H1 (cell line): Measurements from ENCODE around the gene RPS6KA5. TPM values are rescaled to one million over a fixed set of nuclear protein-coding genes. Genes with fewer than 3 reads are reported as not detected.

Experiments
- CTCF ChIA-PET: fragments of 300-600 bp; sonication (Branson Sonifier 250); formaldehyde crosslinking; loops from one replicate; lab custom pipeline; 2021; ENCODE audit not compliant: partially characterized antibody; lab: Charles Lee
- POLR2A ChIA-PET: fragments of 300-600 bp; sonication (Branson Sonifier 250); formaldehyde crosslinking; loops from one replicate; lab custom pipeline; 2021; ENCODE audit warnings: inconsistent platforms; ENCODE audit not compliant: partially characterized antibody; lab: Charles Lee
- DNase-seq, 2 experiments: peaks; one replicate each; pipeline versions ENCODE4 v3.0.0 to v3.0.0-alpha.2; 2010 to 2022; ENCODE audit warnings: low spot score in 2 of 2, low read depth in 1 of 2, mixed read lengths in 1 of 2
- FAIRE-seq: peaks from 2 replicates; lab custom pipeline; 2011; peaks lifted over from hg19 to GRCh38; lab: Jason Lieb, UNC
- H2AFZ ChIP-seq: 2 replicates; pipeline ENCODE4 v1.8.1; 2012; ENCODE audit warnings: low read length, inconsistent platforms
- H2AK5ac ChIP-seq: 2 replicates; pipeline ENCODE4 v1.6.1; 2013; ENCODE audit warnings: low read depth, low read length
- H2BK120ac ChIP-seq: replicated peaks from 2 replicates; pipeline ENCODE3; 2013; ENCODE audit warnings: low read depth, low read length, inconsistent platforms
- H2BK12ac ChIP-seq: 2 replicates; pipeline ENCODE4 v1.6.1; 2013; ENCODE audit warnings: low read depth, low read length
- H2BK15ac ChIP-seq: 2 replicates; pipeline ENCODE4 v1.6.1; 2013; ENCODE audit warnings: low read length
- H2BK20ac ChIP-seq: 2 replicates; pipeline ENCODE4 v1.6.1; 2013; ENCODE audit warnings: low read length
- H2BK5ac ChIP-seq: 2 replicates; pipeline ENCODE4 v1.6.1; 2013; ENCODE audit warnings: low read depth, low read length
- H3K14ac ChIP-seq: 2 replicates; pipeline ENCODE4 v1.6.1; 2013; ENCODE audit warnings: inconsistent platforms; ENCODE audit not compliant: insufficient read length
- H3K18ac ChIP-seq: 2 replicates; pipeline ENCODE4 v1.6.1; 2013; ENCODE audit warnings: low read length; ENCODE audit errors: extremely low read depth
- H3K23ac ChIP-seq: 2 replicates; pipeline ENCODE4 v1.6.1; 2013; ENCODE audit warnings: inconsistent platforms; ENCODE audit not compliant: insufficient read length
- H3K23me2 ChIP-seq: 2 replicates; pipeline ENCODE4 v1.6.1; 2013; ENCODE audit warnings: low read depth, low read length
- H3K27ac ChIP-seq: 2 replicates; pipeline ENCODE4 v1.6.1; 2011; ENCODE audit warnings: low read depth, low read length, inconsistent platforms
- H3K27me3 ChIP-seq, 4 experiments: replicated peaks in 1 of 4; 1 replicate in 1 of 4; 2 replicates in 3 of 4; pipeline versions ENCODE4 v1.6.1 to v1.8.1; 2011 to 2013; ENCODE audit warnings: low read length in 3 of 4, mild to moderate bottlenecking in 3 of 4, inconsistent platforms in 2 of 4, mixed read lengths in 2 of 4, moderate library complexity in 1 of 4; ENCODE audit not compliant: control insufficient read depth in 3 of 4, insufficient read depth in 3 of 4; ENCODE audit errors: extremely low read depth in 1 of 4
- H3K36me3 ChIP-seq, 4 experiments: 2 replicates each; pipeline versions ENCODE4 v1.6.1 to v1.8.1; 2011 to 2013; ENCODE audit warnings: mild to moderate bottlenecking in 4 of 4, low read length in 3 of 4, moderate library complexity in 2 of 4, control low read depth in 1 of 4, inconsistent platforms in 1 of 4; ENCODE audit not compliant: insufficient read depth in 4 of 4, control insufficient read depth in 2 of 4
- H3K4ac ChIP-seq: replicated peaks from 2 replicates; pipeline ENCODE3; 2013; ENCODE audit warnings: low read length, low read depth, mixed read lengths, inconsistent platforms; ENCODE audit not compliant: insufficient read length
- H3K4me1 ChIP-seq, 4 experiments: replicated peaks in 1 of 4; 1 replicate in 1 of 4; 2 replicates in 3 of 4; pipeline versions ENCODE4 v1.6.1 to v1.8.1; 2011 to 2013; ENCODE audit warnings: low read length in 3 of 4, inconsistent platforms in 2 of 4, mixed read lengths in 1 of 4; ENCODE audit not compliant: insufficient read depth in 4 of 4, control insufficient read depth in 3 of 4
- H3K4me2 ChIP-seq, 2 experiments: 2 replicates each; pipeline versions ENCODE4 v1.6.1 to v1.8.1; 2011 to 2013; ENCODE audit warnings: low read depth in 2 of 2, low read length in 2 of 2, control low read depth in 1 of 2, inconsistent platforms in 1 of 2, mild to moderate bottlenecking in 1 of 2; ENCODE audit not compliant: insufficient read depth in 1 of 2
- H3K4me3 ChIP-seq, 4 experiments: fragments of 200-600, 300-600 bp in 1 of 4; sonication (generic), shearing (Covaris generic), sonication (Bioruptor Twin) in 1 of 4; 2 replicates each; pipeline versions ENCODE4 v1.5.1 to v1.8.1; 2011 to 2016; ENCODE audit warnings: low read length in 4 of 4, low read depth in 3 of 4, control low read depth in 2 of 4, inconsistent platforms in 2 of 4, mild to moderate bottlenecking in 2 of 4, mixed read lengths in 1 of 4, moderate library complexity in 1 of 4; ENCODE audit not compliant: insufficient read depth in 2 of 4; ENCODE audit errors: extremely low read depth in 1 of 4
- H3K56ac ChIP-seq: replicated peaks from 2 replicates; pipeline ENCODE3; 2013; ENCODE audit warnings: low read depth, mild to moderate bottlenecking, mixed read lengths, low read length, inconsistent platforms; ENCODE audit not compliant: insufficient read length
- H3K79me1 ChIP-seq: 2 replicates; pipeline ENCODE4 v1.6.1; 2013; ENCODE audit warnings: low read depth, low read length, control low read depth
- H3K79me2 ChIP-seq, 2 experiments: 2 replicates each; pipeline versions ENCODE4 v1.6.1 to v1.8.1; 2012 to 2013; ENCODE audit warnings: low read length in 2 of 2, mild to moderate bottlenecking in 2 of 2, inconsistent platforms in 1 of 2; ENCODE audit not compliant: insufficient read depth in 2 of 2, control insufficient read depth in 1 of 2
- H3K9ac ChIP-seq, 4 experiments: replicated peaks in 1 of 4; 1 replicate in 1 of 4; 2 replicates in 3 of 4; pipeline versions ENCODE4 v1.6.1 to v1.8.1; 2011 to 2013; ENCODE audit warnings: low read depth in 3 of 4, low read length in 3 of 4, control low read depth in 2 of 4, mild to moderate bottlenecking in 2 of 4, moderate library complexity in 2 of 4, inconsistent platforms in 1 of 4; ENCODE audit errors: extremely low read depth in 1 of 4
- H3K9me3 ChIP-seq, 2 experiments: 2 replicates each; pipeline versions ENCODE4 v1.6.1 to v1.8.1; 2012 to 2013; ENCODE audit warnings: mild to moderate bottlenecking in 2 of 2, moderate library complexity in 2 of 2, control low read depth in 1 of 2, inconsistent platforms in 1 of 2, low read depth in 1 of 2, low read length in 1 of 2, mixed read lengths in 1 of 2; ENCODE audit not compliant: insufficient read depth in 2 of 2
- H4K20me1 ChIP-seq, 2 experiments: replicated peaks in 1 of 2; 2 replicates each; pipeline versions ENCODE3 to v1.8.1; 2011 to 2013; ENCODE audit warnings: inconsistent platforms in 2 of 2, low read length in 2 of 2, mild to moderate bottlenecking in 1 of 2; ENCODE audit not compliant: insufficient read depth in 2 of 2, control insufficient read depth in 1 of 2
- H4K5ac ChIP-seq: 2 replicates; pipeline ENCODE4 v1.6.1; 2013; ENCODE audit warnings: low read length, low read depth, mixed read lengths, inconsistent platforms; ENCODE audit not compliant: insufficient read length
- H4K8ac ChIP-seq: 2 replicates; pipeline ENCODE4 v1.8.0; 2013; ENCODE audit warnings: mild to moderate bottlenecking, moderate library complexity, low read length, inconsistent platforms; ENCODE audit not compliant: insufficient read depth; ENCODE audit errors: extremely low read depth
- H4K91ac ChIP-seq: replicated peaks from 2 replicates; pipeline ENCODE3; 2013; ENCODE audit warnings: low read length, mixed read lengths, inconsistent platforms; ENCODE audit not compliant: insufficient read length
- CHD2 ChIP-seq: IDR thresholded peaks from 2 replicates; pipeline ENCODE4 v1.6.1; 2012; ENCODE audit warnings: low read length, improper control_type of control experiment
- HDAC6 ChIP-seq: IDR thresholded peaks from one replicate; pipeline ENCODE4 v1.7.1; 2012; ENCODE audit warnings: low read depth, mild to moderate bottlenecking, inconsistent platforms, low read length, moderate library complexity
- WGBS, 2 experiments: shearing (Covaris generic) in 1 of 2; methylation state at CpG; one replicate each; pipeline versions ENCODE4 v1.1.6 to v1.1.7; 2013 to 2015; ENCODE audit warnings: low lambda C conversion rate in 2 of 2, mixed read lengths in 2 of 2, inconsistent platforms in 1 of 2, low coverage in 1 of 2, missing lambda C conversion rate in 1 of 2; ENCODE audit not compliant: insufficient replicate concordance in 2 of 2, insufficient coverage in 1 of 2, insufficient read length in 1 of 2; ENCODE audit errors: extremely low coverage in 1 of 2, missing lambda C conversion rate in 1 of 2; 5-methylcytosine and 5-hydroxymethylcytosine counted together
- polyA plus RNA-seq, 7 experiments: library from polyadenylated mRNA; depleted of rRNA in 3 of 7; stranded (reverse) in 5 of 7; unstranded in 2 of 7; fragments of >200 nt in 5 of 7; fragments of 200-250 nt in 2 of 7; gene quantifications; 1 replicate in 5 of 7; 2 replicates in 1 of 7; 4 replicates in 1 of 7; pipeline versions ENCODE4 v1.2.1 to v1.2.3, GENCODE V29; 2011 to 2013; ENCODE audit warnings: missing spikeins in 2 of 7, mixed read lengths in 2 of 7
- total RNA-seq: library from RNA; stranded (reverse); fragmentation: NEBNext Ultra II Directional; extraction: Animal tissue kit (Norgen Biotek cat#: 25700); gene quantifications from 2 replicates; pipeline ENCODE4 v1.2.1, GENCODE V29; 2021

Gene RPS6KA5
- total and polyA plus RNA-seq, 2 of the 8 experiments (the other 6 are each of a cell fraction or from before 2014, with no cell fraction given), result 0.85 to 3.1 TPM

DNA sequence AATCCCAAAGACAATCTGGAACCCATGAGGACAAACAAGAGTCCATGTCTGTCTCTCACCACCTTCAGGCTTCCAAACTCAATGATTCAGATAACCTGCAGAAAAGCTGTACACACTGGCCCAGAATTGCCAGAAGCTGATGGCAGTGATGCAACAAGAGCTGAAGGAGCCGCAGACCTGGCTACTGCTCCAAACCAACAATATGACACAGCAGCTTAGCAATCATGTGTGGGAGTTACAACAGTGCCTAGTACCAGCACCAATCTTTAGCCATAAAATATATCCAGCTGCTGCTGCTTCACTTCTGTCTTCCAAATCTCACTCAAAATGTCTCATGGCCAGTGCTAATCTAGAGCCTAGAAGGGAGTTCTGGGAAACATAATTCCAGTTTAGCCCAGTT, 22.0 kb downstream of the RPS6KA5 start:
- no peaks in the 10 kb centered on the region for H3K79me2 ChIP-seq
- no peak overlapping the region for H2BK15ac ChIP-seq
- no peak overlapping the region for H4K5ac ChIP-seq
- ChIA-PET CTCF (interaction anchor here (0.5 kb wide), 1 partner anchor 258 kb away, joined by 3 read pairs; no protein-coding TSS in a partner anchor), POLR2A (no interaction called here)
- no peaks in the 10 kb centered on the region for H4K20me1 ChIP-seq
- no peak overlapping the region for H3K14ac ChIP-seq
- H3K36me3 ChIP-seq, result no peaks in the 10 kb centered on the region
- H2BK20ac ChIP-seq, result no peak overlapping the region
- DNase-seq (no peak), FAIRE-seq (no peak)
- no peak overlapping the region for H2AK5ac ChIP-seq
- 100% methylated on average over 1 of the region's 1 CpG; no CpG with 5 or more reads in 1 of the 2 experiments for WGBS, 2 experiments
- no peaks in the 10 kb centered on the region for H3K9me3 ChIP-seq
- H3K27me3 ChIP-seq, result no peaks in the 10 kb centered on the region
- no peak overlapping the region for H3K56ac ChIP-seq
- H2BK5ac ChIP-seq, result no peak overlapping the region
- no peaks in the 10 kb centered on the region for H3K4me1 ChIP-seq
- H2BK120ac ChIP-seq, result no peak overlapping the region
- H3K79me1 ChIP-seq, result no peaks in the 10 kb centered on the region
- H3K4ac ChIP-seq, result no peak overlapping the region
- H2AFZ ChIP-seq, result no peak overlapping the region
- no peak overlapping the region for H3K9ac ChIP-seq
- H4K91ac ChIP-seq, result no peak overlapping the region
- no peaks in the 10 kb centered on the region; the same call in 1 of the 2 replicates for H3K23me2 ChIP-seq
- no peak overlapping the region for H4K8ac ChIP-seq
- no peak overlapping the region for H3K4me2 ChIP-seq
- no peak overlapping the region for H3K27ac ChIP-seq
- no peak overlapping the region for H2BK12ac ChIP-seq
- H3K23ac ChIP-seq, result no peak overlapping the region
- no peak overlapping the region for H3K4me3 ChIP-seq
- H3K18ac ChIP-seq, result no peak overlapping the region
- TF ChIP-seq CHD2 (no peak), HDAC6 (no peak)
